HEK293 (cell line): ENCODE data around the gene NADK.
A peak's percentile ranks its signal among the peaks of the same experiment; 100 is the strongest.
"Not testable (repeated sequence)": the region's sequence is repeated elsewhere in the genome, so short reads cannot be mapped to it uniquely, and the experiment has no call there.

Source experiments
- CTCF ChIA-PET: fragments of 350-600 bp; formaldehyde crosslinking; extraction: SDS; loops from one replicate; lab custom pipeline; 2021; ENCODE audit warnings: antibody characterized with exemption; lab: Yijun Ruan, JAX
- POLR2A ChIA-PET: fragments of 300-600 bp; formaldehyde crosslinking; extraction: SDS; loops from one replicate; lab custom pipeline; 2020; ENCODE audit warnings: antibody characterized with exemption, inconsistent platforms; lab: Yijun Ruan, JAX
- H3K27ac ChIP-seq: fragments of 200-500 bp; sonication (Bioruptor generic); 2 replicates; pipeline ENCODE4 v1.5.1; 2014; ENCODE audit warnings: low read depth, low read length, control low read depth, inconsistent platforms; ENCODE audit errors: extremely low read depth
- H3K36me3 ChIP-seq, 2 experiments: fragments of 200-500 bp in 1 of 2; sonication (Bioruptor generic) in 1 of 2; 1 replicate in 1 of 2; 2 replicates in 1 of 2; pipeline ENCODE4 v1.5.1; 2014 to 2017; ENCODE audit warnings: inconsistent platforms in 2 of 2, low read length in 2 of 2; ENCODE audit not compliant: control insufficient read depth in 2 of 2, insufficient read depth in 1 of 2
- H3K4me1 ChIP-seq: fragments of 200-500 bp; sonication (Bioruptor generic); 2 replicates; pipeline ENCODE4 v1.5.1; 2014; ENCODE audit warnings: mild to moderate bottlenecking, low read length, inconsistent platforms; ENCODE audit not compliant: control insufficient read depth, insufficient read depth
- H3K4me3 ChIP-seq: 2 replicates; pipeline ENCODE4 v1.5.1; 2011; ENCODE audit warnings: low read depth, mild to moderate bottlenecking, control low read depth, low read length, moderate library complexity
- H3K9me3 ChIP-seq: fragments of 200-500 bp; sonication (Bioruptor generic); 2 replicates; pipeline ENCODE4 v1.5.1; 2014; ENCODE audit warnings: low read depth, low read length, inconsistent platforms; ENCODE audit not compliant: control insufficient read depth, insufficient read depth
- EGR2 ChIP-seq: fragments of 450-650 bp; formaldehyde crosslinking; IDR thresholded peaks from 2 replicates; pipeline ENCODE4 v1.5.1; 2016; ENCODE audit warnings: low read depth, missing biosample characterization, missing genetic modification characterization
- GFI1B ChIP-seq: fragments of 450-650 bp; formaldehyde crosslinking; IDR thresholded peaks from 2 replicates; pipeline ENCODE4 v1.5.1; 2016; ENCODE audit warnings: missing biosample characterization, missing genetic modification characterization
- GLIS1 ChIP-seq: fragments of 450-650 bp; formaldehyde crosslinking; IDR thresholded peaks from 2 replicates; pipeline ENCODE4 v1.5.1; 2016; ENCODE audit warnings: missing biosample characterization, missing genetic modification characterization
- PRDM6 ChIP-seq: fragments of 450-650 bp; formaldehyde crosslinking; IDR thresholded peaks from 2 replicates; pipeline ENCODE4 v1.5.1; 2017; ENCODE audit warnings: missing biosample characterization, missing genetic modification characterization
- ZBTB1 ChIP-seq: fragments of 450-650 bp; formaldehyde crosslinking; IDR thresholded peaks from 2 replicates; pipeline ENCODE4 v1.5.1; 2016; ENCODE audit warnings: missing biosample characterization, missing genetic modification characterization
- ZNF114 ChIP-seq: fragments of 450-650 bp; formaldehyde crosslinking; IDR thresholded peaks from 2 replicates; pipeline ENCODE4 v1.5.0; 2017; ENCODE audit warnings: missing biosample characterization, missing genetic modification characterization
- ZNF518A ChIP-seq: fragments of 450-650 bp; formaldehyde crosslinking; conservative IDR thresholded peaks from 2 replicates; pipeline ENCODE4 v1.5.1; 2016; ENCODE audit warnings: low read depth, missing biosample characterization, missing genetic modification characterization
- ZNF623 ChIP-seq: fragments of 450-650 bp; formaldehyde crosslinking; IDR thresholded peaks from 2 replicates; pipeline ENCODE4 v1.5.1; 2016; ENCODE audit warnings: missing biosample characterization, missing genetic modification characterization
- ZNF707 ChIP-seq: fragments of 450-650 bp; formaldehyde crosslinking; IDR thresholded peaks from 2 replicates; pipeline ENCODE4 v1.5.1; 2016; ENCODE audit warnings: missing biosample characterization, missing genetic modification characterization
- TF ChIP-seq, protein P1 (sequence below): fragments of 450-650 bp; formaldehyde crosslinking; IDR thresholded peaks from 2 replicates; pipeline ENCODE4 v1.5.0; 2017; ENCODE audit warnings: missing biosample characterization, missing genetic modification characterization, borderline replicate concordance
- TF ChIP-seq, protein P2 (sequence below): fragments of 450-650 bp; formaldehyde crosslinking; IDR thresholded peaks from 2 replicates; pipeline ENCODE4 v1.5.1; 2016; ENCODE audit warnings: missing biosample characterization, missing genetic modification characterization

The NADK gene

DNA sequence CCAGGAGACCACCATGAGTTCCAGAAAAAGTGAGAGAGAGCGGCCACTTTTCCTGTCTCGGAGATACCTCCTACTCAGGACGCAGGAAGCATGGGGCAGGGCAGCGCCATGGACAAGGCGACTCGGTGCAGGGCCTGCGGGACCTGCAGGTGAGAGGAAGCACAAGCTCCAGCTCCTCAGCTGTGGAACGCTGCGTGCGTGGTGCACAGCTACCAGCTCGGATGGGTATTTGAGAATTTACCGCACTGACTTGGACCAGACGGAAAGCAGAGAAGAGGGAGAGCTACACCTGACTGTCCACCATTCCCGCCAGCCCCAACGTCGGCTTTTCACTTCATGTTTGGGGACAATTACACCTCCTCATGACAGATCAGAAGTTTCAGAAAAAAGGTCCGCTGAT lies 45.9 kb downstream of the NADK start (continued):
- TF ChIP-seq ZNF518A, result no peak
- no peak for TF ChIP-seq ZNF623
- no peak for TF ChIP-seq ZBTB1
- TF ChIP-seq, protein P1, sequence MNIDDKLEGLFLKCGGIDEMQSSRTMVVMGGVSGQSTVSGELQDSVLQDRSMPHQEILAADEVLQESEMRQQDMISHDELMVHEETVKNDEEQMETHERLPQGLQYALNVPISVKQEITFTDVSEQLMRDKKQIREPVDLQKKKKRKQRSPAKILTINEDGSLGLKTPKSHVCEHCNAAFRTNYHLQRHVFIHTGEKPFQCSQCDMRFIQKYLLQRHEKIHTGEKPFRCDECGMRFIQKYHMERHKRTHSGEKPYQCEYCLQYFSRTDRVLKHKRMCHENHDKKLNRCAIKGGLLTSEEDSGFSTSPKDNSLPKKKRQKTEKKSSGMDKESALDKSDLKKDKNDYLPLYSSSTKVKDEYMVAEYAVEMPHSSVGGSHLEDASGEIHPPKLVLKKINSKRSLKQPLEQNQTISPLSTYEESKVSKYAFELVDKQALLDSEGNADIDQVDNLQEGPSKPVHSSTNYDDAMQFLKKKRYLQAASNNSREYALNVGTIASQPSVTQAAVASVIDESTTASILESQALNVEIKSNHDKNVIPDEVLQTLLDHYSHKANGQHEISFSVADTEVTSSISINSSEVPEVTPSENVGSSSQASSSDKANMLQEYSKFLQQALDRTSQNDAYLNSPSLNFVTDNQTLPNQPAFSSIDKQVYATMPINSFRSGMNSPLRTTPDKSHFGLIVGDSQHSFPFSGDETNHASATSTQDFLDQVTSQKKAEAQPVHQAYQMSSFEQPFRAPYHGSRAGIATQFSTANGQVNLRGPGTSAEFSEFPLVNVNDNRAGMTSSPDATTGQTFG, result no peak
- no peak for TF ChIP-seq ZNF114
- TF ChIP-seq, all 188 proteins: peak for 0

- Histone ChIP-seq H3K9me3 (no peaks in the 10 kb centered on the region), H3K27ac (no peak overlapping the region), H3K36me3 (peaks cover 17 to 34% of the 10 kb centered on the region in 2 experiments; a peak in 2 of 3 replicates), H3K4me1 (no peaks in the 10 kb centered on the region), H3K4me3 (no peak overlapping the region)
- CTCF ChIA-PET, result interaction anchor here (0.6 kb wide), 1 partner anchor 11 kb away, joined by 3 read pairs; no protein-coding TSS in a partner anchor
- POLR2A ChIA-PET, result no interaction called here
- TF ChIP-seq PRDM6 (tag by site-specific recombination), result no peak
- TF ChIP-seq, protein P2, sequence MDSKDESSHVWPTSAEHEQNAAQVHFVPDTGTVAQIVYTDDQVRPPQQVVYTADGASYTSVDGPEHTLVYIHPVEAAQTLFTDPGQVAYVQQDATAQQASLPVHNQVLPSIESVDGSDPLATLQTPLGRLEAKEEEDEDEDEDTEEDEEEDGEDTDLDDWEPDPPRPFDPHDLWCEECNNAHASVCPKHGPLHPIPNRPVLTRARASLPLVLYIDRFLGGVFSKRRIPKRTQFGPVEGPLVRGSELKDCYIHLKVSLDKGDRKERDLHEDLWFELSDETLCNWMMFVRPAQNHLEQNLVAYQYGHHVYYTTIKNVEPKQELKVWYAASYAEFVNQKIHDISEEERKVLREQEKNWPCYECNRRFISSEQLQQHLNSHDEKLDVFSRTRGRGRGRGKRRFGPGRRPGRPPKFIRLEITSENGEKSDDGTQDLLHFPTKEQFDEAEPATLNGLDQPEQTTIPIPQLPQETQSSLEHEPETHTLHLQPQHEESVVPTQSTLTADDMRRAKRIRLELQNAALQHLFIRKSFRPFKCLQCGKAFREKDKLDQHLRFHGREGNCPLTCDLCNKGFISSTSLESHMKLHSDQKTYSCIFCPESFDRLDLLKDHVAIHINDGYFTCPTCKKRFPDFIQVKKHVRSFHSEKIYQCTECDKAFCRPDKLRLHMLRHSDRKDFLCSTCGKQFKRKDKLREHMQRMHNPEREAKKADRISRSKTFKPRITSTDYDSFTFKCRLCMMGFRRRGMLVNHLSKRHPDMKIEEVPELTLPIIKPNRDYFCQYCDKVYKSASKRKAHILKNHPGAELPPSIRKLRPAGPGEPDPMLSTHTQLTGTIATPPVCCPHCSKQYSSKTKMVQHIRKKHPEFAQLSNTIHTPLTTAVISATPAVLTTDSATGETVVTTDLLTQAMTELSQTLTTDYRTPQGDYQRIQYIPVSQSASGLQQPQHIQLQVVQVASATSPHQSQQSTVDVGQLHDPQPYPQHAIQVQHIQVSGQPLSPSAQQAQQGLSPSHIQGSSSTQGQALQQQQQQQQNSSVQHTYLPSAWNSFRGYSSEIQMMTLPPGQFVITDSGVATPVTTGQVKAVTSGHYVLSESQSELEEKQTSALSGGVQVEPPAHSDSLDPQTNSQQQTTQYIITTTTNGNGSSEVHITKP (tag by site-specific recombination), result no peak
- TF ChIP-seq ZNF707, result no peak
- peak; percentile 80 for TF ChIP-seq GLIS1
- TF ChIP-seq GFI1B (tag by site-specific recombination), result no peak
- peak; percentile 69 for TF ChIP-seq EGR2 (tag by site-specific recombination)
Measured at GRCh38 chr1:1730870-1731269, 47.4 kb downstream of the NADK start.

DNA sequence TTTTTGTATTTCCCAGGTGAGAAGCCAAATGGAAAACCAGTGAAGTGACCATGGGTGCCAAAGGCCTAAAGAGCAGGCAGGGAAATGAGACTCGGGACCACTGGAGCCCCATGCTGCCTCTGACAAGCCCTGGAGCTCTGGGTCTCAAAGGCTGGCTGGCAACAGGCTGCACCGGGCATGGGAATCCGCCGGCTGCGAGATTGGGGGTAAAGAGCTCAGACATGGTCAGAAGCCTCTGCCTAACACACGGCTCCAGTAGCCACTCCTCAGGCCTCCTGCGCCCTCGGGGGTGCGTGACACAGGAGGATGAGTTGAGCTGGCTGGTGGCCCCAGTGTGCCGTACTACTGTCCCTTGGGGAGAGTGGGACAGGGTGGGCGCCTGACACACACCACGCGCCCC lies 48.0 kb downstream of the NADK start:
- H3K4me3 ChIP-seq, H3K27ac ChIP-seq, H3K9me3 ChIP-seq, H3K4me1 ChIP-seq, CTCF ChIA-PET, POLR2A ChIA-PET: not testable (repeated sequence)
- peaks cover 17 to 34% of the 10 kb centered on the region in 2 experiments; a peak in 2 of 3 replicates for H3K36me3 ChIP-seq

GRCh38 chr1:1729116-1729816 lies 49.0 kb downstream of the NADK start:
- H3K27ac ChIP-seq, H3K9me3 ChIP-seq, H3K4me1 ChIP-seq, POLR2A ChIA-PET, H3K4me3 ChIP-seq, CTCF ChIA-PET: not testable (repeated sequence)
- peaks cover 17 to 26% of the 10 kb centered on the region in 2 experiments; a peak in 2 of 3 replicates for H3K36me3 ChIP-seq
